ENCODE data around the gene RUNX1.
A peak's percentile ranks its signal among the peaks of the same experiment; 100 is the strongest.
"Not testable (repeated sequence)": the region's sequence is repeated elsewhere in the genome, so short reads cannot be mapped to it uniquely, and the experiment has no call there.

Gene RUNX1

GRCh38 chr21:34820051-34820450 lies 229.1 kb downstream of the RUNX1 start:
- DNase-seq, result no peak

- DNase-seq, result no peak
Measured at GRCh38 chr21:34819357-34819999, 229.6 kb downstream of the RUNX1 start.

DNA sequence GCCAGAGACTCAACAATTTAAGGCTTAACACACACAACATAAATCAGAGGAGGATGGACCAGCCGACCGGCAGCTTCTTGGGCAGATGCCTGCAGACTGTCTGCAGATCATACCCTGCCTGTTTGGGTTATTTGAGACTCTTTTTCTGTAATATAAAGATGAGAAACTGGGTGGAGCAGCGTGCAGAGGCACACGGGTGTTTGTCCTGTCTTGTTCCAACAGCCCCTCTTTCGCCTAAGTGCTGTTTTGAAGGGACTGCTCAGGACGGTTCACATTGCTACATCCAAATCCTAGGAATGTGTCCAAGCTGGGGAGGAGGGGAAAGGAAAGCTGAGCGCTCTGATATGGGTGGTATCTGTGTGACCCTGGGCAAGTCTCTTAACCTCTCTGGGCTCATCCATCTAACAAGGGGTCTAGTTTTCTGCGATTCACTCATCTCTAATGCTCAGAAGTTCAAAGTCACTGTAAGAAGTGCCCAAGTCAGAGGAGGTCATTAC lies 230.4 kb downstream of the RUNX1 start:
- DNase-seq, result no peak

DNA sequence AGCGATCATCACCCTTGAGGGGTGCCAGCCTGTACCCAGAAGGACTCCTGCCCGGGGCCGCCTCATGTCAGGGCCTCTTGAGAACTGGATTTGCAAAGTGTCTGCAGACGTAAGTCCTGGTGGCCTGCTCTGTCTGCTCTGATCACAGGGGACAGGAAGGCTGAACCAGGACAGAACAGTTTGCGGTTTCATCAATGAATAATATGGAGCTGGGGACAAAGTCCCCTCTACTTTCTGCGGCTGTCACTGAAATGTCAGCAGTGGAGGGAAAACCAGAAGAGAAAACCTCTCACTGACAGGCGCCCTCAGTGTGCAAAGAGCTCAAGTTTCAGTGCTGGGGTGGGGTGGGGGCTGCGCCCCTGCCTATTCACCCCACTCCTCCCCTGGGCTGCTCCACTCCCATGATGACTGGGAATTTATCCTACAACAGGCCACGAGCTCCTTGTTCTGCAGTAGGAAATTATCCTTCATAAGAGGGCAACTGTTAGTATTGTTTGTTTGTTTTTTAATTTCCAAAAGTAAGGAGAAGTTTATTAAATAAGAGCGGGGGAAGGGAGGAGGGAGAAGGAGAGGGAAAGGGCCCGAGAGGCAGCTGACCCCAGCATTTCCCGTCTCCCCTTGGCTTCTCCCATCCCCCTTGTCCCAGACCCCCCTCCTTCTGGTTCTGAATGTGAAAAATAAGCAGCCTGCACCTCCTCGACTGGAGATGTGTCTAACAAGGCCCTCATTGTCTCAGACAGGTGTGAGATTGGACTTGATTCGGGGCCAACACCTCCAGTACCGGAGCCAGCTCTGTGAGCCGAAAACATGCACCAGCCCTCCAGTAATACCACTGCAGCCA lies 231.1 kb downstream of the RUNX1 start:
- DNase-seq, result no peak

DNA sequence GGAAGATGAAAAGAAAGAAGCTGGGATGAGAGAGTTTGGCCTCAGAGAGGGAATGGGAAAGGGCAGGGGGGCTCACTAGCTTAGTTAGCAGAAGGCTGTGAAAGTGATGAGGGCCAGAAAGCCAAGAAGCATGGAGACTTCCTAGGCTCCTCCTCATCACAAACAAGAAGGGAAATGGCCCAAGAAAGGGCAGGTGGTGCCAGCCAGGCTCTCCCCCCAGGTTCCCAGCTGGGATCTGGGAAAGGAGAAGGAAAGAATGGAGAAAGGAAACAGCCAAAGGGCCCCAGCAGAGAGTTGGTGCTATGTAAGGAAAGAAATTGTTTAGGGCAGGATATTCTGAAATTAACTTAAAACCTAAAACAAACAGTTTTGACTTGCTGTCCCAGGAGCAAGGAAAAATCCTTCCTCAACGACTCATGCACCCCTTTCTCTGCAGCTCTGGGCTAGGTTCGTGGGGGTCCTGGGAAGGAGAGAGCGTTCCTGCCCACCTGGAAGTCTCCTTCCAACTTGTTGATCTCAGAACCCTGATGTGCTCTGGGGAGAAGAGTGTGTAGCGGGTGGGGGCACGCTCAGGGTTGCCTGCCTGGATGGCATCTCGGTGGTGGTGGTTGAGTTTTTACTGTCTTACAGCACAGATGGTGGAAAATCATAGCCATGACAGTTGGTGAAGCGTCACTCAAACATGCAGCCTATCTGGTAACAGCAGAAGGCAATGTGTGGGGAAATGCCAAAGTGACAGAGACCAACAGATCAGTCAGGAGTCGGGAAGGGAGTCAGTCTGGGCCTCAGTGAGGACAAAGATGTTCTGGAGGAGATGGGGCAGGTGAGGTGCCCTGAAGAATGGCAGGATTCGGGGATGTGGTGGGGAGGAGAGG lies 233.0 kb downstream of the RUNX1 start:
- no peak for DNase-seq

- no peak for DNase-seq
Measured at GRCh38 chr21:34814529-34814951, 234.6 kb downstream of the RUNX1 start.

DNA sequence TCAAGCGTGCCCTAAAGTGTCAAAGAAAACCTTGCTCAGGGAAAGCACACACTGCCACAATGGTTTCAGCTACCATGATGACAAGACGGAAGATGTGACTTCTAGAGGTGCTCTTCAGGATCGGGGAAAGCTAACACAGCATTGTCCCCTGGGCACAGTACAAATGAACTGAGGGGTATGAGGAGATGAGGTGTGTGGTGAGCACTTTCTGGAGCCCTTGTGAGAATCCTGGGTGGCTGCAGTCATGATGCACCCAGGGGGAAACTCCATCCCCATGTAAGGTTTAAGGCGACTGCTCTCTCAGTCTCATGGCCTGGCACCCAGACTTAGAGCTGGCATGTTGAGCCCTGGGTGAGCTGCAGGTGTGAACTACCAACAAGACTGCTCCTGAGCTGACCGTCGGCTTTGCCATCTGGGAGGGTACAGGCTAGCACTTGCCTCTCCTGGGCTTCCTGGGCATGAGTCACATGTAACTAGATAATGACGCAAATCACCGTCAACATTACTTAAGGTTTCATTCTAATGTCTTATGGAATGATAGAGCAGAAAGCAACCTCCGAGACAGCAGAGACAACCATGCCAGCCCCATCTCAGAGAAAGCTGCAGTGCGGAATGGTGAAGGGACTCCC lies 235.7 kb downstream of the RUNX1 start:
- DNase-seq, result no peak

GRCh38 chr21:34812504-34813265 lies 236.4 kb downstream of the RUNX1 start:
- DNase-seq, result peak; percentile 67

DNA sequence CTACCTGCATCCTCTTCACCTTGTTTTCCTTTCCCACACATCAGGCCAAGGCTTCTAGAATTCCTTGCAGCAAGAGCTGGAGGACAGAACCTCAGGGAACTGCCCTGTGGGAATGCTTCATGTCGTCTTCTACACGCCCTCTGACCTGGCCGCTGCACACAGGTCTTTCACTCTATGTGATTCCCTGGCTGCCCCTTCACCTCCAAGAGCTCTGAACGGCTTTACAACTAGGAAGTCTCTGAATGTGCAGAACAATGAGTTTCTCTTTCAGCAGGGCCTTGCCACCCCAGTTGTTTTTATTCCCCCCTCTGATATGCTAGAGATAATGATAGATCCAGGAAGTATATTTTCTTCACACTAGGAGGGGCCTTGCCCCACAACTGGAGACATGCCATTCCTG lies 237.7 kb downstream of the RUNX1 start:
- DNase-seq, result peak; percentile 2

DNA sequence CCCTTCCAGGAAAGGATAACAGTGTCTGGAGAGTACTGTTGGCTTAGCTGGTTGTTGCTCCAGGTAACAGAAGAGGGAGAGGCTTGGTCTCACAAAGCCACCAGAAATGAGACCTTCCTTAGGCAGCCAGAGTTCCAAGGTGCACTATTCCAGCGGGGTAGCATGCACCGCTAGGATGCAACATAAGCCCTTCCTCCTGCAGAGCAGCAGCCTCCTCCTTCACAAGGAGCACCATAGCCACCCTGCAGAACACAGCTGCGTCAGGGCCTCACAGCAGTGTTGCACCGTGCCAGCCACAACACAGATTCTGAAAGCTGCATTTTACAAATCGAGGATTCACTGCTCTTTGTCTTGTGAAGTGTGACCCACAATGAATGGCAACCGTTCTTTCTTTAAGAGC lies 238.3 kb downstream of the RUNX1 start:
- no peak for DNase-seq

GRCh38 chr21:34809822-34810221 lies 239.3 kb downstream of the RUNX1 start:
- no peak for DNase-seq

DNA sequence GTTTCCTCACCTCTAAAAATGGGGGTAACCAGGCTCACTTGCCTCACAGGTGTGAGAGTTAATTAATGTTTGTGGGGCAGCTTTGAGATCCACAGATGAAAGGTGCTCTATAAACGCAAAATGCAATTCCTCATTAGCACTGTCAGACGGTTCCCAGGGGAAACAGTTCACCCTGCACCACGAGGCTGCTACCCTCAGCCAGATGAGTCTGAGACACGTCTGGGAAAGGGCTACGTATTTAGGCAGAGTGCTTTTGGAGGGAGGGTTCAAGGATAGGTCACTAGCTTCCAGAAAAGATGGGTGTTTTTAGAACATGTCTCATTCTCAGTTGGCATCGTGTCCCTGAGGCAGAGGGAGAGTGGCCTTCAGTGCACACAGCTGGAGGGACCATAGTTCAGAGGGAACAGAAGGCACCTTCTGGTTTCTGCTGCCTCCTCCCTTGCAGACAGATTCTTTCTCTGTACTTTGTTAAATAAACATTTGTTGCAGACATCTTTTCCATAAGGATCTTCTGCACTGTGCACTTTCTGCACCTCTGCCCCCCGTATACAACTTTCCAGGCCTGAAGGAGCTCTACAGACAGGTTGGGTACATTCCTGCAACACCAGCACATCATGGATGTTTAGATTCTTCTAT lies 240.4 kb downstream of the RUNX1 start:
- no peak for DNase-seq

DNA sequence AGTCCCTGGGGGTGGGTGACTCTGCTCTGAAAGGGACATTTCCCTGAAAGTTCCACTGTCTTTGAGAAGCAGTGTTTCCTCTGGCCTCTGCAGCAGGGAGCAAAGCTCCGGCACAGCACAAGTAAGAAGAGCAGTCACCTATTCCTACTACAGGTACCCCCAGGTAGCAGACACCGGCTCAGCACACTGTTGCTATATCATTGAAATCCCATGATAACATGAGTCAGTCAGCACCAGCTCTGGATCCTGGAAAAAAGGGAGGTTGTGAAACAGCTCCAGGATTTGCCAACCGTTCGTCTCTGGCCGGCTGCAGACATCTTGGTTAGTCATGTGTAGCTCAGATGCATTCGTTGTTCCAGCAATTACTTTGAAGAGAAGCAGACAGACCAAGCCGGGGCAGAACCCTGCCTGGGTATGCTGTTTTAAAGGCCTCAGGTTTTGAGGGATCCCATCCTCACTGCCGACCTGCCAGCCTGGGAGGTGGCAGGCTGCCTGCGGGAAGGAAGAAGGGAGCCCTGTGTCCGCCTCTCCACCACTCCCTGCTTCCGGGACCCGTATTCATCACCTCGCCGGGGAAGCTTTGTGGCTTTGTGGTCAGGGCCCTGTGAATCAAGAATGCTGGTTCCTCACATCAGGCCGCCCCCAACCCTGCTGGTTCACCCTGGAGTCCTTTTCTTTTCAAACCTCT lies 241.1 kb downstream of the RUNX1 start:
- DNase-seq, result no peak

- no peak for DNase-seq
Measured at GRCh38 chr21:34807146-34807880, 241.8 kb downstream of the RUNX1 start.

DNA sequence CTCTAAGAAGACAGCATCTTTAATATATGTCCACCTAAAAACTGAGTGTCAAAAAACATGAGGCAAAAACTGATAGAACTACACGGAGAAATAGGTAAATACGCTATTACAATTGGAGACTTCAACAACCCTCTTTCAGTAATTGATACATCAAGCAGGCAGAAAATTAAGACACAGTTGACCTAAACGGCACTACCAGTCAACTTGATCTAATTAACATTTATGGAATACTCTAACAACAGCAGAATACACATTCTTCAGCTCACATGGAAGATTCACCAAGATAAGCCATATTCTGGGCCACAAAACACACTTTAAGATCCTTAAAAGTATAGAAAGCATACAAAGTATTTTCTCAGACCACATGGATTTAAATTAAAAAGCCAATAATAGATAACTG lies 242.7 kb downstream of the RUNX1 start:
- no peak for DNase-seq

GRCh38 chr21:34805157-34805556 lies 243.9 kb downstream of the RUNX1 start:
- no peak for DNase-seq

GRCh38 chr21:34804584-34804983 lies 244.5 kb downstream of the RUNX1 start:
- DNase-seq, result not testable (repeated sequence)

- DNase-seq, result no peak
Measured at GRCh38 chr21:34803782-34804370, 245.2 kb downstream of the RUNX1 start.

DNA sequence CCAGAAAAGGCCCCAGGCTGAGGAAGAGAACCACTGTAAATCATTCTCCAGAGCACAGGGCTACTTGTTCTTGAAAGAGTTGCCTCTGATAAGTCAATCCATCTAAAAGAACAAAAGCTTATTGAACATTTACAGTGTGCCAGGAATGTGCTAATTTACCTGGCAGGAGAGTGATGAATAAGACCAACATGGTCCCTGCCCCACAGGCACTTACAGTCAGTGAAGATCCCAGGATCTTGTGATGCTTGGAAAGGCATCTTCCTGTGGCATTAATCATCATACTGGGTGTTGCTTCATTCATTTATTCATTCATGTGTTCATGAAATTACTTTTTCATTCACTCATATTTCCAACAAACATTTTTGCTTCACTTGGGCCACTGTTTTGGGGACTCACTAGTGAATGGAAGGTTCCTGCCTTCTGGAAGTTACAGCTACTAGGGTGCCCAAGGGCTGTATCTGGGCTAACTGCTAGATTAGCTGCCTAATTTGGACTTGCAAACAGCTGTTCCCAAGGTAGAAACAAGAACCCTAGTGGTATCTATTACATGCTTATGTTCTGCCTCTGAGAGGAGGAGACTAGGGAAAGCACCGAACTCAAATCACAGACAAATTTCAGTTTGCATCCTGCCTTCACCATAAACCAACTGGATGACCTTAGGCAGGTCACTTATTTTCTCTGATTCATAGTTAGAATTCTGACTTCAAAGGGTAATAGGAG lies 246.8 kb downstream of the RUNX1 start:
- DNase-seq, result no peak
